Activated CD4-positive, CD25-positive, alpha-beta regulatory T cell treated with anti-CD3 and anti-CD28 coated beads, Interleukin-2, amount 50 U/mL, for 16 hours (primary cell): ENCODE data around the gene VTN.

Experiments used
- DNase-seq: peaks from one replicate; pipeline ENCODE4 v3.0.0-alpha.2; 2020; ENCODE audit warnings: low read depth, low spot score

The VTN gene

GRCh38 chr17:28370035-28370743, at the start of gene VTN:
Gene VTN (minus strand): TSS chr17:28370307. CDS start chr17:28370203, 104 bp downstream.
- DNase-seq, result no peak

GRCh38 chr17:28416703-28417311, 46.7 kb upstream of the VTN start:
- no peak for DNase-seq

GRCh38 chr17:28415886-28416285, 45.8 kb upstream of the VTN start:
- no peak for DNase-seq

GRCh38 chr17:28413804-28414203, 43.7 kb upstream of the VTN start:
- no peak for DNase-seq

- no peak for DNase-seq
Measured at GRCh38 chr17:28412099-28412498, 42.0 kb upstream of the VTN start.

GRCh38 chr17:28407974-28408306, 37.8 kb upstream of the VTN start:
- DNase-seq, result no peak

- no peak for DNase-seq
Measured at GRCh38 chr17:28407130-28407973, 37.2 kb upstream of the VTN start.

GRCh38 chr17:28406473-28406814, 36.3 kb upstream of the VTN start:
- DNase-seq, result no peak

GRCh38 chr17:28405632-28406472, 35.7 kb upstream of the VTN start, which contains the start of gene SLC46A1:
Gene SLC46A1 (minus strand): TSS chr17:28406212. CDS start chr17:28406114, 98 bp downstream.
- no peak for DNase-seq

- DNase-seq, result no peak
Measured at GRCh38 chr17:28404812-28405570, 34.9 kb upstream of the VTN start.

GRCh38 chr17:28404461-28404811, 34.3 kb upstream of the VTN start:
- DNase-seq, result no peak

GRCh38 chr17:28404007-28404406, 33.9 kb upstream of the VTN start:
- no peak for DNase-seq

GRCh38 chr17:28402844-28403243, 32.7 kb upstream of the VTN start:
- DNase-seq, result no peak

GRCh38 chr17:28402224-28402630, 32.1 kb upstream of the VTN start:
- DNase-seq, result no peak

GRCh38 chr17:28399808-28400207, 29.7 kb upstream of the VTN start:
- DNase-seq, result no peak

- DNase-seq, result no peak
Measured at GRCh38 chr17:28398280-28398981, 28.3 kb upstream of the VTN start.

- no peak for DNase-seq
Measured at GRCh38 chr17:28397687-28398279, 27.7 kb upstream of the VTN start.

- DNase-seq, result no peak
Measured at GRCh38 chr17:28397275-28397674, 27.2 kb upstream of the VTN start.

GRCh38 chr17:28396635-28397239, 26.6 kb upstream of the VTN start:
- no peak for DNase-seq

- DNase-seq, result no peak
Measured at GRCh38 chr17:28395968-28396367, 25.9 kb upstream of the VTN start.
